RPMI8226 (cell line): ENCODE data around the gene PCDH1.

Experiments used
- DNase-seq: peaks from one replicate; pipeline ENCODE4 v3.0.0-alpha.2; 2015

Gene PCDH1

DNA sequence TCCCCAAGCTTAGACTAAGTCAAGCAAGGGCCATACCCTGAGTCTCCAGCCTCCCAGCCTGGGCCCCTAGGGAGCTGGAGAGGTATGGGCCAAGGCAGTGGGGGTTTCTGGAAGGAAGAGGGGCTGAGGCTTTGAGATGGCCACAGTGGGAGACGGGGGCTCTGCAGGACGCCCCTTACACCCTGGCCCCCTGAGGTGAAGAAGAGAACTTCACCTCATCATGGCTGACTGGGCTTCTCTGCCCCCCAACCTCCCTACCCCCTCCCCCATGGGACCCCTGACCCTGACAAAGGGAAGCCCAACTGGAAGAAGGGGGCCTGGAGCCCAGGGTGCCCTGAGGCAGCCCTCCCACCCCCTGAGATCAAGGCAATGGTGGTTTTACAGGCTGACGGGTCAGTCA is 25.8 kb downstream of the PCDH1 start:
- DNase-seq: no peak

GRCh38 chr5:141851195-141851874 is 26.9 kb downstream of the PCDH1 start:
- no peak for DNase-seq

DNA sequence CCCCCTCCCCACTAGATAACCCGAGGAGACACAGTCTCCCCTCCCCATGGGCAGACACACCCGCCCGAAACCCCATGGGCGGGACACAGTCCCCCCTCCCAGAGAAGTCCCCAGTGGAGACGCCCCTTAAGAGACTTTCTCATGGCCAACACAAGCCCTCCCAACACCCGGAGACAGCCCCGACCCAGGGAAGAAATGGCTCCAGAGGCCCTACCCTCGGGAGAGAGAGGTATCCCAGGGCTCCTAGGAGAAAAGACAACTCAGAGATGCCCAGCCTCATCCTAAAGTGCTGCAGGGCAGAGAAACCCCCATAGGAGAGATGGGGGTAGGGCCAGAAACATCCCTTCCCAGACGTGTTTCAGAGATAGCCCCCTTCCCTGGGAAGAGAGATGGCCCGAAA is 27.4 kb downstream of the PCDH1 start:
- DNase-seq: no peak

DNA sequence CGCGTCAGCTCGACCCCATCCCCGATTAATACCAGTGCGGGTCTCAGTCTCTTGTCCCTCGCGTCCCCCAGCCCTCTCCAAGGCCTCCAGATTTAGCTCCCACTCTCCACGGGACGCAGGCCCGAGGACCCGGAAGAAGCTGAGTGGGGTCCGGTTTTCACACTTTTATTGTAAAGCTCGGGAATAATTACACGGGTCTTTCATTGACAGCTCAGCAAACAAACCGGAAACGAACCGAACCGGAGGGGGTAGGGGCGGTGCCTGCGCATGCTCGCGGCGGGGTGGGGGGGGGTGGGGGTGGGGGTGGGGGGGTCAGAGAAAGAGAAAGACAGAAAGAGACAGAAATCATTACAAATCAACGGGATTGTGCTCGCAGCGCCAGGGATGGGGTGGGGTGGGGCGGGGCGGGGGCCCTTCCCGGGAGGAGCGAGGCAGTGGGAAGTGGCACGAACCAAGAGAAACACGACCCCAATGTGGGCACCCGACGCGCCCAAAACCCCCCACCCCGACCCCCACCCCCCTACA is 27.9 kb downstream of the PCDH1 start:
- no peak for DNase-seq

DNA sequence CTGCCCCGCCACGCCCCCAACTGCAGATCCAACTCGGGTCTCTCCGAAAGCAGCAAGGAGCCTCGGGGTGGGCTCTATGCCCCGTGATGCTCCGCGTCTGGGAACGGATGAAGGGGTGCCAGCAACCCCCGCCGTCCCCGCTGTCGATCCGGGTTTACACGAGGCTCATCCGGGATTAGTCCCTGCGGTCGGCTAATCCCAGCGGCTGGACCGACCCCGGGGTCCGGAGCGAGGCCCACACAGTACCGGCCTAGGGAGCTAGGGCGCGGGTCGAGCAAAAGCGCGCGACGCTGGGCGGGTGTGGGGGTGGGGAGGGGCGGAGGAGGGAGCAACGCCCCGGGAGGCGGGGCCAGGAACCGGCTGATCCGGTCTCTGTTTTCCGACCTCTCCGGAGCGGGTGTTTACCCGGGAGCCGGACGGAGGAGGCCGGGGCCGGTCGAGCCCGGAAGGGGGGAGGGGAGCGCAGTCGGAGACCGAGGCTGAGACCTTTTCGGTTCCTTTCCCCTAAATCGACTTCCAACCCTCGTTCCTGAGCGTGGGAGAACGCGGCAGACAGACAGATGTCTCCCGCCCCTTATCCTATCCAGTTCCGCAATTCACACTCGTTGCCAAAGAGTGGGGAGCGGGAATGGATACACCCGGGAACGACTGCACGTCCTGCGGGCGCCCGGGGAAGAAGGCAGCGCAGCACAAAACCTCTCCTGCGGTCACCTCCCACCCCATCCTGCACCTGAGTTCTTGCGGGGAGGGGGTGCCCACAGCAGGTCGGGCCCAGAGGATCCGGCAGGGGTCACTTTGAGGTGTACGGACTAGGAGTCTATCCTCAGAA is 28.6 kb downstream of the PCDH1 start:
- DNase-seq: peak; percentile 87

DNA sequence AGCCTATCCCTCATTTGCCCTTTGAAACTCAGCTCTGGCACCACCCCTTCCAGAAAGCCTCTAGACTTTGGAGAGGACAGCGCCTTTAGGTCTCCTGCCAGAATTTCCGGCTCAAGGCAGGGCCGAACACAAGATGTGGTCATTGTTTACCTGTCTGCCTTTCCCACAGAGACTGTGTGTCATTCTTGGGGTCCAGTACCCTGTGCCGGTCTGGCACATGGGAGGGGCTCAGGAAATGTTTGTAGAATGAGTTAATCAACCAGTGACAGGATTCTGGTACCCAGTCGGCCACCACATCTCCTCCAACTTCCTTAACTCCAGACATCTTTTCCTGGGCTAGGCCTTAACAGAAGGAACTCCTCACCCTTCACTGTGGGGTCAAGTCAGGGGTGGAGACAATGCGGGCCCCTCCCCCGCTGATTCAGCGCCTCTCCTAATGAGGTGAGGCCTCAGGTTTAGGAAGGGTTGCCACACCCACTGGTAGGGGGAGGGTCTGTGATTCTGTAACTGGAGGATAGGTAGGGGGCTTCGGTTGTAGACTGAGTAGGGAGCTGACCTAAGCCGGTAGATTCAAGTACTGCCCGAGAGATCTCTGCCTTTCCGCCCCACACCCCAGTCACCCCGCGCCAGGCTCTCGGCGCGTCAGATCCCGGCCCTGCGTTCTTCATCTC is 29.3 kb downstream of the PCDH1 start:
- DNase-seq: peak; percentile 76

- DNase-seq: peak; percentile 43
These were observed 32.2 kb downstream of the PCDH1 start for GRCh38 chr5:141846031-141846430.

DNA sequence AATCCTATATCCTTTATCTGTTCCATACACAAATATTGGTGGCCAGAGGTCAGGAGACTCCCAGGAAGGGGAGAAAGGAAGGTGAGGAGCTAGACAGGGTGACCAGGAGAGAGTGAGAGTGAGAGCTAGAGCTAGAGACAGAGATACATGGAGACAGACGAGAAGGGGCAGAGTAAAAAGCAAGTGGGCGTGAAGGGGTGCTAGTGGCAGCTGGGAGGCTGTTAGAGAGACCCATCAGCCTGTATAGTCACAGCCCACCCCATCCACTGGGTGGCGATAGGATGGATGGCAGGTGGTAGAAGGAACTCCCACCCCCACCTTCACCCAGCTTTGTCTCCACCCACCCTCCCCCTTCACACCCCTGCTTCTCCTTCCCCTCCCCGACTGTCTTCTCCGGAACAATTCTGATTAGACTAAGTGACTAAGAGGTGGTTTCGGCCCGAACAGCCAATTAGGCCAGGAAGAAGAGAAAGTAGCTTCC is 32.8 kb downstream of the PCDH1 start:
- DNase-seq: peak; percentile 61

DNA sequence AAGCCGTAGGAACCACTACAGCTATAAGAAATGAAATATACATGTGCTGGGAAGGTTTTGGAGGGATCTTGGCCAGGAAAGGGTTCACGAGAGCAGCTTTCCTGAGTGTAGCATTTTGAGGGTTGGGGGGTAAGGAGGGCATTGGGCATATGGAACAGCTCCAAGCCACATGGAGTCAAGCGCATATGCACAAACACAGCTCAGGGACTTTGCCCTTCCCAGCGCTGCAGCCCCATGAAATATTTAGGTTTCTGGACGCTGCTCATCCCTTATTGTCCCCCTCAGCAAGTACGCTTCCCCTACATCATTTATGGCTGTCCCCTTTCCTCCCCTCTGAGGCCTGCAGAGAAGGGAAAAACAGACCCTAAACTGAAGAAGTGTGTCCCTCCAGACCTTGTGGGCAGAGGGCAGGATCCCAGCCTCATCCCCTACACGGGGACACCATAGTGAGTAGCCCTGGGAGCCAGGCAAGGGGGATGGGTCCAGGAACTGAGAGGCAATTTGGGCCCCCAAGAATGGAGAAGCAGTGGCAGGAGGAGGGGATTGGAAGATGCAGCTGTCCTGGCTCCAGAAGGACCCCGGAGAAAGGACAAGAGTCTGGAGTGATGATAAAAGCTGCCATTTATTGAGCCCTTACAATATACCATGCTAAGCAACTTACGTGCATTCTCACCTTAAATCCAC is 33.7 kb downstream of the PCDH1 start:
- DNase-seq: no peak

GRCh38 chr5:141843156-141843927 is 34.9 kb downstream of the PCDH1 start:
- no peak for DNase-seq

- peak; percentile 26 for DNase-seq
These were observed 36.6 kb downstream of the PCDH1 start for GRCh38 chr5:141841378-141842180.

- no peak for DNase-seq
These were observed 37.3 kb downstream of the PCDH1 start for GRCh38 chr5:141840826-141841360.

GRCh38 chr5:141840280-141840812 is 37.9 kb downstream of the PCDH1 start:
- peak; percentile 25 for DNase-seq

DNA sequence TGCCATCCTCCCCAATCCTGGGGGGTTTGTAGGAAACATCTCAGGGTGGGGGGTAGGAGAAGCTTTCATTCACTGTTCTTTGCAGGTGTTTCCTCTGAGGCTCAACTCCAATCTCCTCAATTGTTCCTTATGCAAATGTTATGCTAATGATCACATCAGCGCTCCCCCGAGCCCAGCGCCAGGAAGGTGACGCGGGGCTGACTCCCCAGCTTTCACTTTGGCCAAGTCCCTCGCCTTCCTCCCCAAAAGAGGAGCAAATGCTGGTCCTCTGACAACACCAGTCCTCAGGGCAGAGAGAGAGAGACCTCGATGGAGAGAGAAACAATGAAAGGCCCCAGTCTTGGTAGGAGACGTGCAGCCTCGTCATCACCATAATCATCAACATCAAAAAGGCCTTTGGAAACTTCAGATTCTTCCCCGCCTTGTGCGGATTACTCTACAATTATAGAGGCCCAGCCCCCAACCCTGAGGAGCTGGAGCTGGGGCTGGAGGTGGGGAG is 39.1 kb downstream of the PCDH1 start:
- peak; percentile 66 for DNase-seq

- no peak for DNase-seq
These were observed 39.7 kb downstream of the PCDH1 start for GRCh38 chr5:141838326-141839014.

DNA sequence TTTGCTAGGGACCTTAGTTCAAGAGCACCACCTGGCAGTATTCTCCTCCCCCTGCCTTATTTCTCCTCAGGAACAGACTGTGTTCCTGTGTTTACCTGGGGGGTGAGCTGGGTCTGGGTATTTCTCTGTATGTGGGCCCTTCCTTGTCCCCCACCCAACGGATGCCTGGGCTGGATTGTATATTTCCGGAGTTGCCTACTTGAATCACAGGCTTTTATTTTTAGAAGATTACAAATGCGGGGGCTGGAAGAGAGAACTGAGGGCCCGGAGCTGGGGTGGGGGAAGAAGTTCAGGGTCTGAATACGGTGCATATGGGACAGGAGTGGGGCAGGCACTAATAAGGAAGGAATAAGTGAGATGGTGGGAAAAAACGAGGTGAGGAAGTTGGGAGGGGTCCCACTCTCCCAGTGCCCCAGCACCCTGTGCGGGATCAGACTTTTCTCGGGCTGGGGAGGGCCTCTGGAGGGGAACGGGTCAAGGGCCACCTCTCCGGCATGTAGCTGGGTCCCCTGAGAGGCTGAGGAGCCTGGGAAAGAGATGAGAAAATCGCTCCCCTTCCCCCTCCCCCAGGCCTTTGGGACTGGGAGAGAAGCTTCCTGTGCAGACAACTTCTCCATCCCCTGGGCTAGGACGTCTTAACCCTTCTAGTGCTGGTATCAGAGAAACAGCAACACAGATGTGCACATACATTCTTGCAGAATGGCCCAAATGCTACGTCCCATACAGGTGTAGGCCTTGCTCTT is 42.1 kb downstream of the PCDH1 start:
- DNase-seq: no peak

DNA sequence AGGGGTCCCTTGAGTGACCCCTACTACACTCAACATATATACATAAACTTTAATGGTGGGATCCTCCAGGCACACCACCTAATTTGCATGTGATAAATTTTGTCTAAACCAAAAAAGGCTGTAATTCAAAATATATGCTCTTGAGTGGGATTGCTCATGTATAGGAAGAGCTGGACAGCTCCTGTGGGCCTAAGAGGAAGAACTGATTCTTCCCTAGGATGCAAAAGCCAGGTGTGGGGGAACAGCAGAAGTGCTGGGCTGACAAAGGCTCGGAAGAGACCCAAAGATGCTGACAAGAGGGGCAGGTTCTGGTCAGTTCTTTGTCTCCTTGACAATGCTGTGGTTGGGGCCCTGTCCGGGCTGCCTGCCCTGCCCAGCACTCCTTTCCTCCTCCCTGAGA is 43.9 kb downstream of the PCDH1 start:
- no peak for DNase-seq

DNA sequence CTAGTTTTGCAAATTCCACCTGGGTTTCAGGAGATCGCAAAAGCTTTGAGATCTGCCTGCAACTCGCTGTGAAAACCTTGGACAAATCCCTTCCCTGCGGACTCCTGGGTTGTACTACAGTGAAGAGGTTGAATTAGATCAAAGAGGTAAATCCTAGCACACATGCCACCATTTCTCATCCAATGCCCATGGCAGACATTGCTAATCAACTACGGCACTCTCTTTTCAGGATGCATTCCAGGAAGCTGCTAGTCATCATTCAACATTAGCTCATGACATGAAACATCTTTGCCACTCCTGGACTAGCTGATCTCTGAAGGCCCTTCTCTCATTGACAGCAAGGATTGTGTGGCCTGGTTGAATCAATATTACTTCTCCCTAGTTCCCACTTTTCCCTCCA is 46.1 kb downstream of the PCDH1 start:
- no peak for DNase-seq

DNA sequence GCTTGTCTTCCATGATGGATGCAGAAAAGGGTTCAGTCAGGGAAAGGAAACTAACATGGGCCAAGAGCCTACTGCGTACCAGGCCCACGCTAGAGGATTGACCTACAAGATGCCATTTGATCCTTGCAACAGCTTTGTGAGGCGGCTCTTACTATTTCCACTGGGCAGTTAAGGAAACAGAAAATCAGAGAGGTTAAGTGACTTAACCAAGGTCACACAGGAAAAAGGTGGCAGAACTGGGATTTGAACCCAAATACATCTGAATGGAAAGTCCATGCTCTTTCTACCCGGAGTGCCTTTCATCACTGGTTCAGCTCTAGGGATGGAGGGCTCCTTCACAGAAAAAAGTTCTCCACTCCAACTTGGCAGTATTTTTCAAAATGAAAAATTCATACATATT is 50.0 kb downstream of the PCDH1 start:
- no peak for DNase-seq
